ENCODE results near the gene EFHD2.

EFHD2 gene

DNA sequence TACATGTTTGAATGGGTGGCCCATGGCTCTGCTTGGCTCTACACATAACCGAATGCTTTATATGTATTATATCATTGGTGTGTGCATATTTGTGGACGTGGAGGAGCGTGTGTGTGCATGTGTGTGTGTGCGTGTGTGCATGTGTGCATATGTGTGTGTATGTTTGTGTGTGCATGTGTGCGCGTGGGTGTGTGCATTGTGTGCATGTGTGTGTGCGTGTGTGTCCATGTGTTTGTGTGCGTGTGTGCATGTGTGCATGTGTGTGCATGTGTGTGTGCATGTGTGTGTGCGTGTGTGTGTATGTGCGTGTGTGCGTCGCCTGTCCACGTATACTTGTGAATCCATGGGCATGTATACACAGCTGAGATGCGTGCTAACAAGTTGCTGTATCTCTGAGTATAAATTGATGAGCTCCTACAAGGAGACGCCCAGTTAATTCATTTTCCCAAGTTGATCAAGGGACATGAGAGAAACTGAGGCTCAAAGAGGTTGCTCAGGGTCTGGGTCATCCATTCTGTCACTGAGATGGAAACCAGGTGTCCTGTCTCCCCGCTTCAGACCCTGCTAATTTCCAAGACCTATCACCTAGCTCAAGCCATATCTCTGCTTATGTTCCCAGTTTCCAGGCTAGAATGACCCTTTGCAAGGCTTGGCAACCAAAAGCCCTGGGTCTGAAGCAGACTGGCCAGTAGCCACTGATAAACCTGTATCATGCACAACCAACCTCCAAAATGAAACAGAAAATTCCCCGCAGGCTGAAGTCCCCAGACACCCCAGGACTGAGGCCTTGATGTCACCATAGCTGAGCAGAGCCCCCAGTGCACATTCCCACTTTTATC, 25.8 kb downstream of the EFHD2 start:
- TF ChIP-seq TSHZ2 (CRISPR knock-in tag; IDR thresholded peaks at IDR 0.05) (no peak), GLIS3 (CRISPR knock-in tag; IDR thresholded peaks at IDR 0.05) (no peak), ESRRG (CRISPR knock-in tag; IDR thresholded peaks at IDR 0.05) (no peak), OSR1 (CRISPR knock-in tag; IDR thresholded peaks at IDR 0.05) (no peak), ZFP30 (CRISPR knock-in tag; IDR thresholded peaks at IDR 0.05) (no peak), ZNF70 (CRISPR knock-in tag; IDR thresholded peaks at IDR 0.05) (no peak), SNAI2 (CRISPR knock-in tag; IDR thresholded peaks at IDR 0.05) (no peak), ARNTL (CRISPR knock-in tag; IDR thresholded peaks at IDR 0.05; ENCODE audit: borderline replicate concordance, low read depth) (no peak), TOX (CRISPR knock-in tag; IDR thresholded peaks at IDR 0.05; ENCODE audit: borderline replicate concordance) (no peak), ZNF565 (CRISPR knock-in tag; conservative IDR thresholded peaks at IDR 0.05; ENCODE audit: low read depth) (no peak), CSRNP3 (CRISPR knock-in tag; IDR thresholded peaks at IDR 0.05) (no peak)
- TF ChIP-seq, protein P1, sequence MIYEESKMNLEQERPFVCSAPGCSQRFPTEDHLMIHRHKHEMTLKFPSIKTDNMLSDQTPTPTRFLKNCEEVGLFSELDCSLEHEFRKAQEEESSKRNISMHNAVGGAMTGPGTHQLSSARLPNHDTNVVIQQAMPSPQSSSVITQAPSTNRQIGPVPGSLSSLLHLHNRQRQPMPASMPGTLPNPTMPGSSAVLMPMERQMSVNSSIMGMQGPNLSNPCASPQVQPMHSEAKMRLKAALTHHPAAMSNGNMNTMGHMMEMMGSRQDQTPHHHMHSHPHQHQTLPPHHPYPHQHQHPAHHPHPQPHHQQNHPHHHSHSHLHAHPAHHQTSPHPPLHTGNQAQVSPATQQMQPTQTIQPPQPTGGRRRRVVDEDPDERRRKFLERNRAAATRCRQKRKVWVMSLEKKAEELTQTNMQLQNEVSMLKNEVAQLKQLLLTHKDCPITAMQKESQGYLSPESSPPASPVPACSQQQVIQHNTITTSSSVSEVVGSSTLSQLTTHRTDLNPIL (CRISPR knock-in tag; IDR thresholded peaks at IDR 0.05; ENCODE audit: low read depth) = no peak
- TF ChIP-seq, protein P2, sequence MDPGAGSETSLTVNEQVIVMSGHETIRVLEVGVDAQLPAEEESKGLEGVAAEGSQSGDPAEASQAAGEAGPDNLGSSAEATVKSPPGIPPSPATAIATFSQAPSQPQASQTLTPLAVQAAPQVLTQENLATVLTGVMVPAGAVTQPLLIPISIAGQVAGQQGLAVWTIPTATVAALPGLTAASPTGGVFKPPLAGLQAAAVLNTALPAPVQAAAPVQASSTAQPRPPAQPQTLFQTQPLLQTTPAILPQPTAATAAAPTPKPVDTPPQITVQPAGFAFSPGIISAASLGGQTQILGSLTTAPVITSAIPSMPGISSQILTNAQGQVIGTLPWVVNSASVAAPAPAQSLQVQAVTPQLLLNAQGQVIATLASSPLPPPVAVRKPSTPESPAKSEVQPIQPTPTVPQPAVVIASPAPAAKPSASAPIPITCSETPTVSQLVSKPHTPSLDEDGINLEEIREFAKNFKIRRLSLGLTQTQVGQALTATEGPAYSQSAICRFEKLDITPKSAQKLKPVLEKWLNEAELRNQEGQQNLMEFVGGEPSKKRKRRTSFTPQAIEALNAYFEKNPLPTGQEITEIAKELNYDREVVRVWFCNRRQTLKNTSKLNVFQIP (CRISPR knock-in tag; IDR thresholded peaks at IDR 0.05; ENCODE audit: borderline replicate concordance, low read depth) = no peak
- no peak for ATAC-seq

DNA sequence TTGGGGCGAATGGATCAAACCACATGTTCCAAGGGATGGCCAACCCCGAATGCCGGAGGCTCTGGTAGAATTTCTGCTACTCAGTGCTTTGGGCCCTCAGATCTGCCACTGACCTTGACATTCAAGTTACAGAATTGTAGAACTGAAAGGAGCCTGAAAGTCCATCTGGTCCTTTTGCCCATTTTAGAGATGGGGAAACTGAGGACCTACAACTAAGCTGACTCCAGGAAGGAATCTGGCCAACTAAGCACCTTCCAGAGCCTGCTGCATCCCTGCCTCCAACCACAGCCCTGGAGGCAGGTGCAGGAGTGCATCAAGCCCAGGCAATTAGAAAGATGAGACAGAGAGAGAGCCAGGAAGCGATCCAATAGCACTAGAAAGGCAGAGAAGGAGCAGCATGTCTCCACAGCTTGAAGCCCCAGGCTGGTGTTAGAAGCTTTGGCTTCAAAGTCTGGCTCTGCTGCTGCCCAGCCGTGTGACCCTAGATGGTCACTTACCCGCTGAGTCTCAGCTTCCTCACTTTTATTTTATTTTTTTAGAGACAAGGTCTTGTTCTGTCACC, 27.3 kb downstream of the EFHD2 start:
- no peak for ATAC-seq
- TF ChIP-seq OSR1 (CRISPR knock-in tag; IDR thresholded peaks at IDR 0.05) = no peak
- TF ChIP-seq CSRNP3 (CRISPR knock-in tag; IDR thresholded peaks at IDR 0.05) = no peak
- TF ChIP-seq CSDC2 (CRISPR knock-in tag; IDR thresholded peaks at IDR 0.05) = no peak
- no peak for TF ChIP-seq RARB (CRISPR knock-in tag; IDR thresholded peaks at IDR 0.05)
- no peak for TF ChIP-seq ISL1 (CRISPR knock-in tag; IDR thresholded peaks at IDR 0.05)
- no peak for TF ChIP-seq BACH2 (CRISPR knock-in tag; IDR thresholded peaks at IDR 0.05; ENCODE audit: borderline replicate concordance)
- TF ChIP-seq ZFP3 (CRISPR knock-in tag; IDR thresholded peaks at IDR 0.05) = no peak
- TF ChIP-seq PATZ1 (CRISPR knock-in tag; IDR thresholded peaks at IDR 0.05; ENCODE audit: borderline replicate concordance) = no peak
- TF ChIP-seq, protein P2 (CRISPR knock-in tag; IDR thresholded peaks at IDR 0.05; ENCODE audit: borderline replicate concordance, low read depth) = no peak
- TF ChIP-seq ZFP30 (CRISPR knock-in tag; IDR thresholded peaks at IDR 0.05) = no peak
- no peak for TF ChIP-seq TOX (CRISPR knock-in tag; IDR thresholded peaks at IDR 0.05; ENCODE audit: borderline replicate concordance)

Measured in SK-N-SH treated with all-trans-retinoic acid at 6 μM for 48 hours (cell line).